HG03575 (cell line): Measurements from ENCODE around the gene SLFN13.
"Not testable (repeated sequence)": the region's sequence is repeated elsewhere in the genome, so short reads cannot be mapped to it uniquely, and the experiment has no call there.

Experiments
- ATAC-seq: cut with Tn5 transposase; IDR thresholded peaks from one replicate; pipeline ENCODE4 v1.9.1; 2021; ENCODE audit not compliant: unreplicated experiment, insufficient number of reproducible peaks, low FRiP score; ENCODE audit errors: extremely low read depth

SLFN13 gene, protein sequence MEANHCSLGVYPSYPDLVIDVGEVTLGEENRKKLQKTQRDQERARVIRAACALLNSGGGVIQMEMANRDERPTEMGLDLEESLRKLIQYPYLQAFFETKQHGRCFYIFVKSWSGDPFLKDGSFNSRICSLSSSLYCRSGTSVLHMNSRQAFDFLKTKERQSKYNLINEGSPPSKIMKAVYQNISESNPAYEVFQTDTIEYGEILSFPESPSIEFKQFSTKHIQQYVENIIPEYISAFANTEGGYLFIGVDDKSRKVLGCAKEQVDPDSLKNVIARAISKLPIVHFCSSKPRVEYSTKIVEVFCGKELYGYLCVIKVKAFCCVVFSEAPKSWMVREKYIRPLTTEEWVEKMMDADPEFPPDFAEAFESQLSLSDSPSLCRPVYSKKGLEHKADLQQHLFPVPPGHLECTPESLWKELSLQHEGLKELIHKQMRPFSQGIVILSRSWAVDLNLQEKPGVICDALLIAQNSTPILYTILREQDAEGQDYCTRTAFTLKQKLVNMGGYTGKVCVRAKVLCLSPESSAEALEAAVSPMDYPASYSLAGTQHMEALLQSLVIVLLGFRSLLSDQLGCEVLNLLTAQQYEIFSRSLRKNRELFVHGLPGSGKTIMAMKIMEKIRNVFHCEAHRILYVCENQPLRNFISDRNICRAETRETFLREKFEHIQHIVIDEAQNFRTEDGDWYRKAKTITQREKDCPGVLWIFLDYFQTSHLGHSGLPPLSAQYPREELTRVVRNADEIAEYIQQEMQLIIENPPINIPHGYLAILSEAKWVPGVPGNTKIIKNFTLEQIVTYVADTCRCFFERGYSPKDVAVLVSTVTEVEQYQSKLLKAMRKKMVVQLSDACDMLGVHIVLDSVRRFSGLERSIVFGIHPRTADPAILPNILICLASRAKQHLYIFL

GRCh38 chr17:35448214-35448898, at the start of gene SLFN13:
SLFN13 (minus strand) TSS chr17:35448766; CDS start chr17:35445680, 3,086 bp downstream.
- no peak for ATAC-seq

GRCh38 chr17:35496451-35497290, 48.1 kb upstream of the SLFN13 start:
- ATAC-seq, result no peak

- ATAC-seq, result no peak
These were observed 44.5 kb upstream of the SLFN13 start for GRCh38 chr17:35493040-35493439.

DNA sequence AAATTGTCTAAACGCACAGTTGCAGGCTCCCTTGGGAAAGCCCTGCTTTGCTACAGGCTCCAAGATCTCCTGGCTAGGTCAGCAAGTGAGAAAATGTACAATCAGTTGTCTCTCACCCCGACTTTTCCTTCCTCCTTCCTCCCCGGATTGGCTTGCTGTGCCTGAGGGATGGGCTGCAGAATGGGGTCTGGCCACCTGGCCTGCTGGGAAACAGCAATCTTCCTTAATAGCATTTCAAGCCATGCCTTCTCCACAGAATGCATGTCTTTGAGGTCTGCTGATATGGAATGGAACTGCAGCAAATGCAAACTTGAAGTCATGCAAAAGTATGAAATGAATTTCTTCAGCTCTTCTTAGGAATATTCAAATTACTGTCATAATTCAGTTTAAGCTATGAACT, 42.9 kb upstream of the SLFN13 start:
- no peak for ATAC-seq

DNA sequence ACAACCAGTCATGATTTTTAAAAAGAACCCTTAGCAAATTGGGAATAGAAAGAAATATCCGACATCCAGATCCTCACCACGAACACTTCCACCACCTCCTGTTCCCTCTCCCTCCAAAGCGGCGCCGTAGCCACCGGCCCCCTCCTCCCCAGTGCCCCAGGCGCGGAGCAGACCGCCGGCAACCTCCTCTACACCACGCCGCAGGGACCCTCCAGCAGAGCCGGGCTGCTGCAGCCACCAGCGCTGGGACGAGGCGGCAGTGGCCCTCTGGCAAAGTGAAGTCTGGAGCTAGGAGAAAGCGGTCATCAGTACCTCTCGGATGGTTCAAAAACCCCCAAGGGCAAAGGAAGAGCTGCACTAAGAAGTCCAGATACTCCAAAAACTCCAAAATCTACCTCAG, 41.4 kb upstream of the SLFN13 start:
- no peak for ATAC-seq

DNA sequence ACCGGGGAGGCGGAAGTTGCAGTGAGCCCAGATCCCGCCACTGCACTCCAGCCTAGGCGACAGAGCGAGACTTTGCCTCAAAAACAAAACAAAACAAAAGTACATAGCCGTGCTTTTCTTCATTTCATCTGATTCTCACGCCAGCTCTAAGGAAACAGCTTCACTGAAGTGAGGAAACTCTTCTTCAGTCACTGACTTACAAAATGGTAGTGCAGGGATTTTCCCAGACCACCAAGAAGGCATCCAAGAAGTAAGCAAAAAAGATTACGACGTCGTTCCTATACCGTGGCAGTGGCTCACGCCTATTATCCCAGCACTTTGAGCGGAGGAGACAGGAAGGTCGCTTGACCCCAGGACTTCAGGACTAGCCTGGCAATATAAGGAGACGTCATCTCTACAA, 40.4 kb upstream of the SLFN13 start:
- ATAC-seq, result no peak

DNA sequence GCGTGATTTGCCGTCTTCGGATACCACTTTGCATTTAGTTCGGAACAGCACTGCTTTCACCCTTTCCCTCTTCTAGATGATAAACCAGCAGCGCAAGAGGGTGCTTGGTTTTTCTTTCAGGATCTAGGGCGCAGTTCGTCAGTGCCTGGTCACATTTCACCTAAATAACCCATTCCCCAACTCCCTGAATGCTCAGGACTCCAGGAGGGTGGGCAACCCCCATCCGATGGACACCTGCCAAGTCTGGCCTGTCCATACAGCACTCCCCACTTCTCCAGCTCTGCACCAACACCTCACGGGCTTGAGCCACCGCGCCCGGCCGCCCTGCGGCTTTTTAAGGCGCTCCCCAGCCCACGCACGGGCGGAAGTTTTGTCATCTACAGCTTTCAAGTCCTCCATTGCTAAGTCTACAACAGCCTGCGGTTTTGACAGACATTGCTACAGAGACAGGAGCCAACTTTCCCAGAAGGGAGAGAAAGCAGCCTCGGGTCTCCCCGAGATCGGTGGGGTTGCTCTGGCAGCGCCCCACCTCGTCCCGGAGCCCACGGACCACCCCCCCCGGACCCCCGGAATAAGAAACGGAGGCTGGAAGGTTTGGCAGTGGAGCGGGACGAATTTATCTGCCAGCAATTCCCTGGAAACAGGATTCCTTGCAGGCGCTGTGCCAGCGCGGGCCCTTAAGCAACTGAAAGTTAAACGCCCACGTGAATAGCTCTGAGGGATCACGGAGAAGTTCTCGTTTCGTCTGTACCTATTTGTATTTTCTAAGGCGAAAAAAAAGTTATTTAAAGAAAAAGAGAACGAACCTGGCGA, 38.6 kb upstream of the SLFN13 start:
- ATAC-seq, result no peak

DNA sequence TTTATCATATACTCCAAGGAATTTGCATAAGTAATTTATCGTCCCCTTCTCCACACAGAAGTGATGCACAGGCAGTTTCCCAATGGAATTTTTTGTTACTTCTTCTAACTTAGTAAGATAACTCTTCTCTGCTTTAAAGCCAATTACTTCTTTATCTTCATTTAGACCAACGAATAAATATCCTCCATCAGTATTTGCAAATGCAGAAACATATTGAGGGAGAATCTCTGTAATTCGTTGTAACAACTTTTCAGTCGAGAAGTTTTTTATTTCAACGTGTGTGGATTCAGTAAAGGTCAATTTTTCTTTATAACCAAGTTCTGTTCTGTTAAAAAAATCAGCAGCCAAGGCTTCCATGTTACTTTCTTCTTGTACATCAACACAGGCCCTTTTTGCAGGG, 30.7 kb upstream of the SLFN13 start:
- no peak for ATAC-seq

GRCh38 chr17:35477248-35477647, 28.7 kb upstream of the SLFN13 start:
- ATAC-seq, result no peak

DNA sequence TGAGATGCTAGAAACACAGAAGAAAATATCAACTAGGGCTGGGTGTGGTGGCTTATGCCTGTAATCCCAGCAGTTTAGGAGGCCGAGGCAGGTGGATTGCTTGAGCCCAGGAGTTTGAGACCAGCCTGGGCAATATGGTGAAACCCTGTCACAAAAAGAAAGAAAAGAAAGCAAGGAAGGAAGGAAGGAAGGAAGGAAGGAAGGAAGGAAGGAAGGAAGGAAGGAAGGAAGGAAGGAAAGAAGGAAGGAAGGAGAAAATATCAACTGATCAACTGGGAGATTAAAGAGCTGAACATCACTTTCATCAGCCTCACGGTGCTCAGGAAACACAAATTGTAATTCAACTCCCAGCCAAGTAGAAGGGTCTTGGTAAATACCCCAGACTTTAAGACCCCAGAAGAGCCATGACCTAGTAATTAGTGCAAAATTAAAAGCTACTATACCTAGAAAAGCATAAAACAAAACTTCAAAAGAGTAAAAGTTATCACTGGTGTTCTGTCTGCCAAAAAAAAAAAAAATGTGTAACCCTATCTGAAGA, 27.8 kb upstream of the SLFN13 start:
- no peak for ATAC-seq

DNA sequence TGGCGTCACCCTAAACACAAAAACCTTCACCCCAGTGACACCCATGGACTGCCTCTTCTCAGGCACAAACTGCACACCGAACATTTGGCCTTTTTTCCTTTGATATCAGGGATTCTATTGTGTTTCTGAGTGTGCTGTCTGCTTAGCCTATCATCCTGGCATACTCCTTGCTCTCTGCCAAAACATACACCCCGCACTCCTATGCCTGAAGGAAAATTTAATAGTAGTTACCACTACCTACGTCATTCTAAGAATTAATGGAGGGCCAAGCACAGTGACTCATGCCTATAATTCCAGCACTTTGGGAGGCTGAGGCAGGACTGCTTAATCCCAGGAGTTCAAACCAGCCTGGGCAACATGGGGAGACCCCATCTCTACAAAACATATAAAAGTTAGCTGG, 19.9 kb upstream of the SLFN13 start:
- no peak for ATAC-seq

DNA sequence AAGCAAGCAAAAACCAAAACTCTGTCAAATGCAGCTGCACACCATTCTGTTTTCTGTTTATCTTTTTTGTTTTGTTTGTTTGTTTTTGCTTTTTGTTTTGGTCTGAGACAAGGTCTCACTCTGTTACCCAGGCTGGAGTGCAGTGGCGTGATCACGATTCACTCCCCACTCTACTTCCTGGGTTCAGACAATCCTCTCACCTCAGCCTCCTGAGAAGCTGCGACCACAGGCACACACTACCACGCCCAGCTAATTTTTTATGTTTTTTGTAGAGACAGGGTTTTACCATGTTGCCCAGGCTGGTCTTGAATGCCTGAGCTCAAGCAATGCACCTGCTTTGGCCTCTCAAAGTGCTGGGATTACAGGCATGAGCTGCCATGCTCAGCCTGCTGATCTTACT, 19.3 kb upstream of the SLFN13 start:
- ATAC-seq, result no peak

GRCh38 chr17:35460354-35460851, 11.8 kb upstream of the SLFN13 start:
- ATAC-seq, result no peak

GRCh38 chr17:35454035-35454434, 5.5 kb upstream of the SLFN13 start:
- not testable (repeated sequence) for ATAC-seq

GRCh38 chr17:35453171-35453570, 4.6 kb upstream of the SLFN13 start:
- ATAC-seq, result no peak

GRCh38 chr17:35449371-35449931, 885 bp upstream of the SLFN13 start:
- no peak for ATAC-seq

- ATAC-seq, result no peak
These were observed 297 bp upstream of the SLFN13 start for GRCh38 chr17:35448899-35449227.
